ENCODE measurements around the gene MYG1.
A peak's percentile ranks its signal among the peaks of the same experiment; 100 is the strongest.
"Not testable (repeated sequence)": the region's sequence is repeated elsewhere in the genome, so short reads cannot be mapped to it uniquely, and the experiment has no call there.

The MYG1 gene

DNA sequence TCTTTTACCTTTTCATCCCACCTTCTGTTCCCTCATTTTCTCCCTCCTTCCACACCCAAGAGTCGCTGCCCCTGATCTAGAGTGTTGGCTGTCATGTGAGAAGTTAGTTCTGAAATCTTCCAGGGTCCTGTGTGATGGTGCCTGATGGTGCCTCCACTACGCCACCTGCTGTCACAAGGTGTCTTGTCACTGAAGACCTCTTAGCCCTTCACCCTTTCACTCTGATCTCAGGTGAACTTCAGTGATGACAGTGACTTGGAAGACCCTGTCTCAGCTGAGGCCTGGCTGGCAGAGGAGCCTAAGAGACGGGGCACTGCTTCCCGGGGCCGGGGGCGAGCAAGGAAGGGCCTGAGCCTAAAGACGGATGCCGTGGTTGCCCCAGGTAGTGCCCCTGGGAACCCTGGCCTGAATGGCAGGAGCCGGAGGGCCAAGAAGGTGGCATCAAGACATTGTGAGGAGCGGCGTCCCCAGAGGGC is 11.7 kb upstream of the MYG1 start:
- peak; percentile 41 for DNase-seq

DNA sequence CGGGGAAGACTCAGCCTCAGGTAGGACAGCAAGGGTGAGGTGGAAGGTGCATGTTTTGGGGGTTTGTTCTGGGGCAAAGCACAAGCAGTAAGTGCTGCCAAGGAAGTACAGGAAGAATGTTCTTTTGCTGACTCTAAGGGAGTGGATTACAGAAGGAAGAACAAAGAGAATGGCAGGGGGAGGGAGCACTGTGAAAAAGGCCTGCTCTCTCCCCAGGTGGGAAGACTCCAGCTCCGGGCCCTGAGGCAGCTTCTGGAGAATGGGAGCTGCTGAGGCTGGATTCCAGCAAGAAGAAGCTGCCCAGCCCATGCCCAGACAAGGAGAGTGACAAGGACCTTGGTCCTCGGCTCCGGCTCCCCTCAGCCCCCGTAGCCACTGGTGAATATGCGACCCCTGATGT is 11.2 kb upstream of the MYG1 start:
- DNase-seq, result no peak

DNA sequence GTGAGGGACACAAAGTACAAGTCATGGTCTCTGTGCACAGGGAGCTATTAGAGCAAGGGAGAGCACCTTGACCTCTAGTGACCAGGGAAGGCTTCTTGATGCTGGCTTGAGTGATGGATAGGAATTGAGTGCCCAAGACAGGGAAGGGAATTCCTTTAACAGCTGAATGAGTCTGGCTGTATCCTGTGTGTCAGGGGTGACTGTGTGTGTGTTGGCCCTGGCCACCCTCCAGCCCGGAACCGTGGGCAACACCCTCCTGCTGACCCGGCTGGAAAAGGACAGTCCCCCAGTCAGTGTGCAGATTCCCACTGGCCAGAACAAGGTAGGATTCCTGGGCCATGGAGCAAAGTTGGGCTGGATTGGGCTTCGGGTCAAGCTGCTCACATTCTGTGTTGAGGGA is 9.6 kb upstream of the MYG1 start:
- DNase-seq, result no peak

DNA sequence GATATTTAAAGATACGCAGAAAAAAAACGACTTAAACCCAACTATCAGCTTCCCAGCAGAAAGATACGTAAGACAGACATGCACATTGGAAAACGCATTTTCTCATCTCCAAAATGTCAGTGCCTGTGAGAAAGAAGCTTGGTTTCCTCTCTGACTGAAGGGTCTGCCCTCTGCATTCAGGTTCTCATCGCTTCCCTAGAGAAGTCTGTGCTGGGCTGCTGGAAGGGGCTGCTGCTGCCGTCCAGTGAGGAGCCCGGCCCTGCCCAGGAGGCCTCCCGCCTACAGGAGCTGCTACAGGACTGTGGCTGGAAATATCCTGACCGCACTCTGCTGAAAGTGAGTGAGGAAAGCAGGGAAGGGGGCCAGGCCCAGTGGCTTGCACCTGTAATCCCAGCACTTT is 8.8 kb upstream of the MYG1 start:
- DNase-seq, result no peak

DNA sequence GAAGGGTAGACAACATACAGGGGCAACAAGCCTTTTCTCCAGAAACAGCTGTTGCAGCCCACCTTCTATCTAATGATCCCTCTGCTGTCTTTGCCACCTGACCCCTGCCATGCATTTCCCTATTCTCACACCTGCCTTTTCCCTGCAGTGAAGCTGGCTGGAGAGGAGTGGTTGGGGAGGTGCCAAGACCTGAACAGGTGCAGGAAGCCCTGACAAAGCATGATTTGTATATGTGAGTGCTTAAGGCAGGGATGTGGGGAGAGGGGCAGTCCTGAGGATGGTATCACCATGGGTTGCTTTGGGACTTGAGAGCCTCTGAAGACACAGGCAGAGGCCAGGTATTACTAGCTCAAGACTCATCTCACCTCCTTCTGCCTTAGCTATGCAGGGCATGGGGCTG is 7.1 kb upstream of the MYG1 start:
- DNase-seq, result peak; percentile 61

DNA sequence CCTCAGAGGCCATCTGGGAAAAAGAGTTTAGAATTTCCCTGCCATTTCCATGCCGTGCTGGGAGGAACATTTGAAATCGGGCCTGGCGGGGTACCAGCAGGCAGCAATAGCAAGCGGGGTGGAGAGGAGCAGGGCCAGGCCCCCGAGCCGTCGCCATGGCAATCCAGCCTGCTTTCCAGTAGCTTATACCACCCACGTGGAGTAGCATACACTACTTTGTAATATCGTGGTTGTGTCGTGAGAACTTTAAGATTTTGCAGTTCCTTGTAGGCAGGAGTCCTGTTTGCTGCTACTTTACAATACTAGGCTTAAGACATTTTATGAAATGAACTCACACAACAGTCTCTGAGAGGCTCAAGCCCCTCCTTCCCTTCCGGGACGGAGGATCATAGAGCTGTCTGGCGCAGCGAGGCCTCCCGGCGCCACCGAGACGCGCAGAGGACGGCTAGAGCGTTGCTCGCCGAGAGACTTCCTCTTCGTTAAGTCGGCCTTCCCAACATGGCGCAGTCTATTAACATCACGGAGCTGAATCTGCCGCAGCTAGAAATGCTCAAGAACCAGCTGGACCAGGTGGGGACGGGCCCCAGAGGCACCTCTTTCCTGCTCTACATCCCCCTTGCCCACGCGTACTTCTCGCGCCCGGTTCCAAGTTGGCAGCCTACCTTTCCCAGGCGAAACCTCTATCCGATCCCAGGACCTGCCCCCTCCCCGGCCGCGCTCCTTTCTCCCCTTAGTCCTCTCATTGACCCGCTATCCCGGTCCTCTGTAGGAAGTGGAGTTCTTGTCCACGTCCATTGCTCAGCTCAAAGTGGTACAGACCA is 4.2 kb upstream of the MYG1 start, which contains the start of gene PFDN5:
PFDN5 (plus strand) TSS at position 473 of the 821 bp plus-strand sequence; CDS start at position 499, 26 bp downstream.
- peak; percentile 86 for DNase-seq

DNA sequence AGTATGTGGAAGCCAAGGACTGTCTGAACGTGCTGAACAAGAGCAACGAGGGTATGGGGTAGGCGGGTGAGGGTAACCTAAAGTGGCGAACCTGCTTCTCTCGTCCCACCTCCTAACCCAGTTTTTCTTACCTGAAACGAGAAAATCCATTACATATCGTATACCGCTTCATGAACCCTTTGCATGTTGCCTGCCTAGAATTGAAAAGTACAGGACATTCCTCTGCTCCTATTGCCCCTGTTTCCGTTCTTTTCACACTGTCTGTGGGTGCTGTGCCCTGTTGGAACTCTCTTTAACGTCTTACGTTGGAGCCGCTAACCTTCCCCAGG is 3.6 kb upstream of the MYG1 start:
- DNase-seq, result no peak

DNA sequence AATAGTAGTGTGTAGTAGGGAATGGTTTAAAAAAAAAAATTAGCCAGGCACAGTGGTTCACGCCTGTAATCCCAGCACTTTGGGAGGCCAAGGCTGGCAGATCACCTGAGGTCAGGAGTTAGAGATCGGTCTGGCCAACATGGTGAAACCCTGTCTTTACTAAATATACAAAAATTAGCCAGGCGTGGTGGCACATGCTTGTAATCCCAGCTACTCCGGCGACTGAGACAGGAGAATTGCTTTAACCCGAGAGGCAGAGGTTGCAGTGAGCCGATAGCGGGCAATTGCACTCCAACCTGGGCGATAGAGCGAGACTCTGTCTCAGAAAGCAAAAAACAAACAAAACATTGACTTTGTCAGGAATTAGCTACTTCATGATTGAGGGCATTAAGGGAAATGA is 2.4 kb upstream of the MYG1 start:
- DNase-seq, result not testable (repeated sequence)

DNA sequence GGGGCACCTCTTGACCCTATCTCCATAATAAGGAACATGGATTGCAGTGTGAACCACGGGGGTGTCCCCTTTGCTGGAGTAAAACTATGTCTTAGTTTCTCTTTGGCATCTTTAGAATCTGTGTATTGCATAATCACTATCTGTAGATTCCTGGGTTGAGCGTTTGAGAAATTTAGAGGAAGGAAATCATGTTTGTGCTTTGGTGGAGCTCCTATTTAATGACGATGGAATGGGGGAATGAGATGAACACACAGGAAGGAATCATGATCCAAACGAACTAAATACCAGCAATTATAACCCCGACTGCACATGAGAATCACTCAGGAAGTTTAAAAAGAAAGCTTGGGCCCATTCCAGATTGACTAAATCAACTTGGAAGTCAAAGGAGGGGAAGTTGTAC is 1.3 kb upstream of the MYG1 start:
- no peak for DNase-seq

DNA sequence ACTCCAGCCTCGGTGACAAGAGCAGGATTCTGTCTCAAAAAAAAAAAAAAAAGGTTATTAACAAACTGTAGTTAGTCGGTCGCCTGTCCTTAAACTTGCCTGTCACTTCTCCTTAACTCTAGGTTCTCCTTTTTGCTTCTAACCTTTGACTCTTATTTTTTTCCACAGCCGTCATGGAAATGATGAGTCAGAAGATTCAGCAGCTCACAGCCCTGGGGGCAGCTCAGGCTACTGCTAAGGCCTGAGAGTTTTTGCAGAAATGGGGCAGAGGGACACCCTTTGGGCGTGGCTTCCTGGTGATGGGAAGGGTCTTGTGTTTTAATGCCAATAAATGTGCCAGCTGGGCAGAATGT is 418 bp upstream of the MYG1 start:
- peak; percentile 33 for DNase-seq

DNA sequence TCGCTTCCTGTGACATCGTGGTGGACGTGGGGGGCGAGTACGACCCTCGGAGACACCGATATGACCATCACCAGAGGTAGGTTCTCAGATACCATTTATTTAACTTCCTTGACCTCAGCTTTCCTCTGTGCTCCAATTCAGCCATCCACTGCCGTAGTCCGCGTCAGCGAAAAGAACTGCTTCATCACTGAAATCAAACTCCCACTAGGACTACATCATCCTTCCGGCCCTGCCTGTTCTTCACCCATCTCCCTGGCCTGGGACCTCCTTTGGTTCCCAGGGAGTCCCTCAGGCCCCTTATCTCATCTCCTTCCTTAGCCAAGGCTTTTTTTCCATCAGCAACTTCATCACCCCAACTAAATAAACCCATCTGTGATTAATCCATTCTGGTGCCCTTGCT is 692 bp downstream of the MYG1 start:
- DNase-seq, result no peak

DNA sequence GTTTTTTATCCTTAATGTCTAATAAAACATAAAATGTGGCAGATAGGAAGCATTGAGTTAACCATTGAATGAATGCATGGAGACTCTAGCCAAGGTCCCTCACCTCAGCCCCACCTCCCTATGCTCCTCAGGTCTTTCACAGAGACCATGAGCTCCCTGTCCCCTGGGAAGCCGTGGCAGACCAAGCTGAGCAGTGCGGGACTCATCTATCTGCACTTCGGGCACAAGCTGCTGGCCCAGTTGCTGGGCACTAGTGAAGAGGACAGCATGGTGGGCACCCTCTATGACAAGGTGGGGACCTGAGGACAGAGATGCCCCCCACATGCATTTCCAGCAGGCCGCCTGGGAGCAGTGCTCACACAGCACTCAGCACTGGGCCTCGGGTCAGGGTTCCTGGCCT is 3.4 kb downstream of the MYG1 start:
- DNase-seq, result no peak

DNA sequence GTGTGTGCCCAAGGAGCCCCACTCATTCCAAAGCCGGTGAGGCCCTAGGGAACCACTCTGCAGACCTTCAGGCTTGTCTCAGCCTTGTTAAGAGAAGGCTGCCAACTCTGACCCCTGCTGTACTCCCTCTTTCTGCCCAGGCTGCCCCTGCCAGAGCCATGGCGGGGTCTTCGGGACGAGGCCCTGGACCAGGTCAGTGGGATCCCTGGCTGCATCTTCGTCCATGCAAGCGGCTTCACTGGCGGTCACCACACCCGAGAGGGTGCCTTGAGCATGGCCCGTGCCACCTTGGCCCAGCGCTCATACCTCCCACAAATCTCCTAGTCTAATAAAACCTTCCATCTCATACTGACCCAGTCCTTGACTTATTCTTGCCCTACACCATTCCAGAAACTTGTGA is 7.3 kb downstream of the MYG1 start:
- no peak for DNase-seq

DNA sequence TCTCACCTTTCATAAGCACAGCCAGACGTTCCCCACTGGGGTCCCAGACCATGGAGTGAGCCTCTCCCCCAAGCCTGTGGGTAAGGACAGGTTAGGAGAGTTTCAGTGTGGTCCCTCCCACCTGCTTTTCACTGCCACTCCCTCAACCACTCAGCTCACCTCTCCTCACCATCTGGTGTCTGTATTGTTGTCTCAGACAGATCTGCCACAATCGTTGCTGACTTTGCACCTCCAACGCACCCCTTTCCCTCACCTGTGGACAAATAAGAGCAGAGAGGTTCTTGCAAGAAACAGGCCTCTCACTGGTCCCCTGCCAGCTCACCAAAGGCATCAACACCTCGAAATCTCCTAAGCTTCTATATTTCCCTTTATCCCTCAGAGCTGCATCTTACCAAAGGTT is 8.8 kb downstream of the MYG1 start:
- DNase-seq, result no peak

DNA sequence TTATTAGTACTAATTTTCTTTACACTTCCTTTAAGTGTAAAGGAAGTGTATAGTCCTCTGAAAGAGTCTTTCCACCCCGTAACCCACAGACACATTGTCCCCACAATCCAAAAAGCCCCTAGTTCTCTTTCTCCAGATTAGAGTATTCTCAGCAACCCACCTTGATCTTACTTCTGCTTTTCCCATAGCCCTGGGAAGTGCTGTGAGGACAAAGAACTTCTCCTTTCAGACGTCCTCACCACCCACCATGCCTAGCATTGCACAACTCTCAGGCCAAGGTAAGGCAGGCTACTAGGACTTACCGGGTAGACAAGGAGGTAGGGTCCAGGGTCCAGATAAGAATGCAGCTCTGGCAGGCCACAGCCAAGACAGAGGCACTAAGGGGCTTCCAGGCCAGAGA is 14.5 kb downstream of the MYG1 start:
- no peak for DNase-seq

DNA sequence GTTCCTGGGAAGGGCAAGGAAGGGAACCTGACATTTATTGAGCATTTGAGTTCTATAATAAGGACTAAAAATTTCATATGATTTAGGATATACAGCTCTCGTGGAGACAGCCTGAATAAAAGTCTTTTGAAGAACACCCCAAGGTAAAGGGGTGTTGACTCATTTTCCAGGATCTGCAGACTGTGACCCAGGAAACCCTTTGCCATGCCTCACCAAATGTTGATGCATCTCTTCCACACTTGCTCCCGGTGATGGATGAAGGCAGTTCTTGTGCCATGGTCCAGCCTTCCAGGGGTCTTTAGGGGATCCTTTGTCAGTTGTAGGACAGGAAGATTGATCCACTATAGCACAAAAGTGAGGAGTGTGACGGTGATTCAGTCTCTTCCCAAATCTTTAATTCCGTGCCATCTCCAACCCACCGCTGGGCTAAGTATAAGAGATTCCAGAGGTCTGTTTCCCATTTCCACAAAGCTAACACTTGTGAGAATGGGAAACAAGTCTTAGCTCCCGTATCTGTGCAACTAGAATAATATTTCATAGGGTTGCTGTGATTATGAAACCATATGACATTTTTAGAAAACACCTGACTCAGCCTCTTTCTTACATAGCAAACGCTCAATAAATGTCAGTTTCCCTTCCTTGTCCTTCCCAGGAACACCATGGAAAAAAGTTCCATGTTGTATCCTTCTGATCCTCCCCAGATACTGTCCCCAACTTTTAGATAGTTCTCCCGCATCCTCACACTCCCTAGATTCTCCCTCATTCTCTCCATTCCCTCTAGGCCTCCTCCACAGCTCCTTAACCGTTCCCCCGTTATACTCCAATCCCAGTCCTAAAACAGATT is 21.1 kb downstream of the MYG1 start:
- DNase-seq, result no peak

DNA sequence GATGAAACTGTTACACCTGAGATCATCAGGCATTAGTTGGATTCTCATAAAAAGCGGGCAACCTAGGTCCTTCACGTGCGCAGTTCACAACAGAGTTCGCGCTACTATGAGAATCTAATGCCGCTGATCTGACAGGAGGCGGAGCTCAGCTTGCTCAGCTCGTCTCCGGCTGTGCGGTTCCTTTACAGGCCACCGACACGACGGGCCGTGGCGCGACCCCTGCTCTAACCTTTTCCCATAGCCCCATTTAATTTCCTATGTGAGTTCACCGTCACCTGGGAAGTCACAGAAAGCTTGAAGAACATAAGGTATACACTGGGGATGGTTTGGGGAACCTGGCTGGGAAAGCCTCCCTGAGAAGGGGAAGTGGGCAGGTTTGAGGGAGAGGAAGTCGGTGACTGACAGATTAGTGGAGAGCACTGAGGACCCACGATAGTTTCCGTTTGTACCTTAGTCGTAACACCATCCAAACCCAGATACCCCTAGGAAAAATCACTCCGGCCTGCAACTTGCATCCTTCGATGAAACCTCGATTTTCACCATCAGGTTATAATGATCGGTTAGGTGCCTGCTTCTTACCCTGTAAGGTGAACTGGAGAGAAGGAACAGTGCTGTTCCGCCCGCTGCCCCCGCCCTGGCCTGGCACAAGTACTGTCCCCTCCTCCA is 24.8 kb downstream of the MYG1 start:
- DNase-seq, result no peak

DNA sequence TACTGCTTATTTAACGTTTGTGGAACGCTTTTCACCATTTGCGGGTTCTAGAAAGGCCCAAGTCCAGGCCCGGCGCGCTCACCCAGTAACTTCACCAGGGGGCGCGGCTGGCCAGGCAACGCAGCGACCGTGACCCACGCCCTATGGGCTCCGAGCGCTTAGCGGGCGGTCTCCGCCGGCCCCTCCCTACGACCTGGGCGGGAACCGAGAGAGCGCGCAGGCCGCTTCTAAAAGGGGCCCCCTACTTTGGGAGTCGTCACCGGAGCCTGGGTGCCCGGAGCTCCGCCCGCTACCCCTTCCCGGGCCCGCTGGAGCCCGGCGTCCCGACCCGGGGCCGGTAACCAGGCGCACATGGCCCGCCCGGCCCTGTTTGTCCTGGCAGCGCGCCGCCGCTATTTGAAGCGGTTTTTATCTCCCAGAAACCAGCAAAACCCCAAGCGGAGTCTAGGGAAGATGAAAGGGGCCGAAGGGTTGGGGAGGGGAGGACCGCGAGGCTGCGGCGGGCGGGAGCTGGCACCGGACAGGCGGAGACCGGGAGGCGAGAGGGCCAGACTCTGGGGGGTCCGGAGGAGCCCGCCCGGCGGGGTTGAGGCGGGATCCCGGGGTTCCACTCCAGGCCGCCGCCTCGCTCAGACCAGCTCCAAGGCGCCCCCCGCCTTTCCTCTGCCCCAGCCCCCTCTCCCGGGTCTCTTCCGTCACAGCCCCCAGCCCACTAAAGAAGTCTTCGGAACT is 25.4 kb downstream of the MYG1 start:
- DNase-seq, result peak; percentile 93

DNA sequence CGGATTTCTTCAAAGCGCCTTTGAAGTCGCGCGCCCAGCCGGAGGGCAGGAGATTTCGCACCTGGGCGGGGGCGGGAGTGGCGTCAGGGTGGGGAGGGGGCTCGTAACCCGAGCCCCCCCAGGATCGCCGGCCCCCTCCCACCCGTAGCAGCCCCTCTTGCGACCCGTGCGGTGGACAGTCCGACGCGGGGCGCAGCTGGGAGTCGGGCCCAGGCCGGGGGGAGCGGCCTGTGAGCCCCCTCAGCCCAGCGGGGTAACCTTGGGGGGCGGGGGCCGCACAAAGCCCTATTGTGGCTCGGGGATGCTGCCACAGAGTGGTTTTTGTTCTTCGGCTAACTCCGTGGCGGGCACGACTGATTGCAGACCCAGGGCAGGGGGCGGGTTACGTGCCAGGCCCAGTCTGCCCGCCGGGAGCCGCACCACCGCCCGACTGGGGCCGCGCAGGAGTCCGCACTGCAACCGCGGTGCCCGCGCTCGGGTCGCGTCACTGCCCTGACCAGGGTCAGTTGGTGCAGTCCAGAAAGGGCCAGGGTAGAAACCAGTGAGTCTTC is 26.1 kb downstream of the MYG1 start:
- DNase-seq, result peak; percentile 58

DNA sequence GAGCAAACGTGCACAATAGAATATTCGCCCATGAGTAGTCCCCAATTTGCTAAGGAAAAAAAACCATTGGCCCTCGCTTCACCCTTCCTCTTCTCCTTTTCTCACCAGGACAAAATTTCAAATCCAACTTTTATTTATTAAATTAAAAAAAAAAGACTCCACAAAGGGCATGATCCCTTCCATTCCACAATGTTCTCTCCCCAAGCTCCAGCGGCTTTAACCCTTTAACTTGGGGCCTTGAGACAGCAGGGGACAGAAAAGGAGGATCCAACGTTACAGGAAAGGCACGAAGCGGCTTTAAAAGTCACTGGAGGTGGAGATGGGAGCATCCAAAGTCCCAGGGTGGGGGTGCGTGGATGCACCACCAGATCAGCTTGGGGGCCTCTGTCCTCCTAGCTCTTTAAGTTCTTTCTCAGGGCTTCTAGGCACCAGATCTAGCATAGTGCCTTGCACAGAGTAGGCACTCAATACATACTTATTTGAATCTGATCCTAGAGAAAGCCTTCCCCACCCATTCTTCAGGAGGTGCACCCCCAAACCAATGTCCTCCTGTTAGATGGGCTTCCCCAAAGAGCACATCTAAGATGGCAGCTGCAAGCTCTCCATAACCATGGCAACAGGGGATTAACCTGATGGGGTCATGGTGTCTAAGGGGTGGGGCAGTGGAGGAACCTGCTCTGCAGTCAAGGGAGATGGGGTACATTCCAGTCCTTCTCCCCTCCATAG is 27.1 kb downstream of the MYG1 start:
- peak; percentile 21 for DNase-seq

DNA sequence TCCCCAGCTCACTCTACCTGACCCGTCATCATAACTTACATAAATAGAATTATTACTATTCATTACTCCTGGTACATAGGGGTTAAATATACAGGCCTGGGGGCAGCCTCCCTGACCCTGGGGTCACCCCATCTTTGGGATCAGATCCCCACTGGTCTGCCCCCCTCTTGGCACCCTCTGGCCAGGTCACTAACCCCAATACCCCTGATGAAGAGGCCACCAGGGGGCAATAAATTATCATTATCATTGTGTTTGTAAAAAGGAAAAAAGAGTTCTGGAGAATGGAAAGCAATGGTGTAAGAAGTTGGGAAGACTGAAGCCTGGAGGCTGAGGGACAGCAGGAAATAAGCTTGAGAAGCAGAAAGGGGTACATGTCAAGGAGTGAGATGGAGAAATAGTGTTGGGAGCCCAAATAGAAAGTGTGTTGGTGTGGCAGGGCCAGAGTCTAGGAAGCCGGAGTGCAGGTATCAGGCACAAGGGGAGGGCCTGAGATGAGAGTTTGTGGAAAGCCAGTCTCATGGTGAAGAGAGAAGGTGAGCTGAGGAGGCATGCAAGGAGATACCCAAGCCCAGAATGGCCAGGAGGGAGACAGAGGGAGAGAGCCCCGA is 28.0 kb downstream of the MYG1 start:
- DNase-seq, result no peak

DNA sequence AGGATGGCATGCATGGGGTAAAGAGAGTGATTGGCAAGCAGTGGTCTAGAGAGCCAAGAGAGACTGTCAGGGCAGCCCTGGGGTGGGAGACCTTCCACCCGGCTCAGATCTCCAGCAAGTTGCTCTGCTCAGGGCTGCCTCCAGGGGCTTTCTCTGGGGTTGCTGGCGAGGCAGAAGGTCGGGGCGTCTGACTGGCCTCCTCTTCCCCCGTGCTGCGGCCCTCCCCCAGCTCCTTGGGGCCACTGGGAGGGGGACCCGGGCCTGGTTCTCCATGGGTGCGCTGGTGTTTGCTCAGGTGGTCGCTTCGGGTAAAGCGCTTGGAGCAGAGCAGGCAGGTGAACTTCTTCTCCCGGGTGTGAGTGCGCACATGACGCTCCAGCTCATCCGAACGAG is 28.5 kb downstream of the MYG1 start:
- DNase-seq, result peak; percentile 52
